ENCODE measurements around the gene TMEM131L.
"Not testable (repeated sequence)": the region's sequence is repeated elsewhere in the genome, so short reads cannot be mapped to it uniquely, and the experiment has no call there.

The TMEM131L gene

DNA sequence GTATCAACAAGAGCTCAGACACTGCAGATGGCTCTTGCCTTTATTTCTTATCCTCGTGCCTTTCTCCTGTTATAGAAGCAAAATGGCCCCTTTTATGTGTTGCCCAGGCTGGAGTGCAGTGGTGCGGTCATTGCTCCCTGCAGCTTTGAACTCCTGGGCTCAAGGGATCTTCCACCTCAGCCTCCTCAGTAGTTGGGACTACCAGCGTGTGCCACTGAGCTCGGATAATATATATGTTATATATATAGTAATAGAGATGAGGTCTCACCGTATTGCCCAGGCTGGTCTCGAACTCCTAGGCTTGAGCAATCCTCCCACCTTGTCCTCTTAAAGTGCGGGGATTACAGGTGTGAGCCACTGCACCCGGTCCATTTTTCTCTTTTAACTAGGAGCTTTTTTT lies 79.7 kb downstream of the TMEM131L start:
- DNase-seq, result no peak

GRCh38 chr4:153546280-153546679 lies 80.1 kb downstream of the TMEM131L start:
- no peak for DNase-seq

DNA sequence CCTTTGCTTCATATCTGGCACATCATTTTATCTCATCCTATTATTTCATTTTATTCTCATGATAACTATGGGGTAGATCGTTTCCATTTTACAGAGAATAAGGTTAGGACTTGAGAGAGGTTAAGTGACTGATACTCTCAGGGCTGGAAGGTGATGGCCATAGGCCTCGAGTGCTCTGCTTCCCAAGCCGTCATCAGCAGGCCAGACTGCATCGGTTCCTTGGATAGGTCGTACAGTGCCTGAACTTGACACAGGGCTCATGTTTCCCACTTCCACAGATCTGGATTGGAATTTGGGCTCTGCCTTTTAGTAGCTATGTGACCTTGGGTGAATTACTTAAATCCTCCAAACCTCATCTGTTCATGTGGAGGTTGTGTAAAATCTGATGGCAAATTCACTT lies 81.4 kb downstream of the TMEM131L start:
- no peak for DNase-seq

- DNase-seq, result not testable (repeated sequence)
Observed at GRCh38 chr4:153548907-153549306, 82.7 kb downstream of the TMEM131L start.

DNA sequence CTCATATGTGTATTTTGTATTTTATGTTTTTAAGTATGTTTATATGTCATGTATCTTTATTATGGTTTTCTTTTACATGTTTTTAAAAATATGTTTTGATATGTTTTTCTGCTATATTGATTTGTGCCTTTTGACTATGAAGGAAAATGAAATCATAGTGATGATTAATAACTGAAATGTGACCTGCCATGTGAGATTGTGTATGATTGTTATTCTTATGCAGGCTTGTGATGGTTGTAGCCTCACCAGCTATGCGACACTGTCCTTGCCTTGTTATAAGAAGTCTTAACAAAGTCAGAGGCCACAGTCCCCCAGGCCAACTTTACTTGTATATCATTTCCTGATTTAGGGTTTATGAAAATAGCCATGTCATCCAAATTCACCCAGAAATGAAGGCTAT lies 83.2 kb downstream of the TMEM131L start:
- DNase-seq, result no peak

- no peak for DNase-seq
Observed at GRCh38 chr4:153553155-153553818, 87.1 kb downstream of the TMEM131L start.

- DNase-seq, result no peak
Observed at GRCh38 chr4:153553819-153554170, 87.6 kb downstream of the TMEM131L start.

DNA sequence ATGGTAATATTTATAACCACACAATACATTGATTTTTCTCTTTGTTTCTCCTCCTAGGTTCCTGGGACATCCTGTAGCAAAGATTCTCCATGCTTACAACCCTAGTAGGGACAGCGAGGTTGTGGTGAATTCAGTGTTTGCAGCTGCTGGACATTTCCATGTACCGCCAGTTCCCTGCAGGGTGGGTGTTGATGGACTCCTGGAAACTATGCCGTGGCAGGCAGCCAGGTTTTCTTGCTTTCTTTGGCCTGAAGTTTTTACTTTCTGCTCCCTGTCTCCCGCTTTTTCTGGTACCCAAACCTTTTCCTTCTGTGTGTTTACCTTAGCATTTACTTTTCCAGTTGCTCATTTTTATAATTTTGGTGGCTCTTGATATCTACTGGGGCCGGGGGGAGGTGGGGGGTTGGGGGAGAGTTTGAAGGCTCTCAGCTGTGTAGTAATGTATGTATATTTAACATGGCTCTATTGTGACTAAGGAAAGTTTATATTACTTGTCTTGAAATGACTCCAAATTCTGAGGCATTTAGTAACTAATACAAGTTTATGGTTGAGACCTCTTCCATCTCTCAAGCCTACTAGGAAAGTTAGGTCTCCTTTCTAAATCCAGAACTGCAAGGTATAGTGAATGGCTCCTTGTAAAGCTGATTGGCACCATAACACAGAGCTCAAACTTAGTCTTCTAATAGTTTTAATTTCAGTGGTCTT lies 89.7 kb downstream of the TMEM131L start:
- DNase-seq, result no peak

DNA sequence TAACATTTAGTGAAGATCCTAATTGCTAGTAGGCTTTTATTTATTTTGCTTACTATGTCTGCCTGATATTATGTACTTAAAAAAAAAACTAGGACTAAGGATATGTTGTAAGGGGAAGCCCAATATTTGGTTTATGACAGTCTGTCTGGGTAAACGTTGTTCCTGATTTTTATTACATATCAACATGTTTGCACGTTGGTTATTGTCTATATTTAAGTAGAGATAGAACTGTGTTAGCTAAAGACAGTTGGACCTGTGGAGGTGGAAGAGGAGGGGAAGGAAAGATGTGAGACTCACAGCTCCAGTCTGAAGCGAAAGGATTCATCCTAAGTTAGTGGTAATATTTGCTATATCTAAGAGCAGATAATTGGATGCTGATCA lies 90.3 kb downstream of the TMEM131L start:
- DNase-seq, result no peak

- DNase-seq, result no peak
Observed at GRCh38 chr4:153560908-153561307, 94.7 kb downstream of the TMEM131L start.

DNA sequence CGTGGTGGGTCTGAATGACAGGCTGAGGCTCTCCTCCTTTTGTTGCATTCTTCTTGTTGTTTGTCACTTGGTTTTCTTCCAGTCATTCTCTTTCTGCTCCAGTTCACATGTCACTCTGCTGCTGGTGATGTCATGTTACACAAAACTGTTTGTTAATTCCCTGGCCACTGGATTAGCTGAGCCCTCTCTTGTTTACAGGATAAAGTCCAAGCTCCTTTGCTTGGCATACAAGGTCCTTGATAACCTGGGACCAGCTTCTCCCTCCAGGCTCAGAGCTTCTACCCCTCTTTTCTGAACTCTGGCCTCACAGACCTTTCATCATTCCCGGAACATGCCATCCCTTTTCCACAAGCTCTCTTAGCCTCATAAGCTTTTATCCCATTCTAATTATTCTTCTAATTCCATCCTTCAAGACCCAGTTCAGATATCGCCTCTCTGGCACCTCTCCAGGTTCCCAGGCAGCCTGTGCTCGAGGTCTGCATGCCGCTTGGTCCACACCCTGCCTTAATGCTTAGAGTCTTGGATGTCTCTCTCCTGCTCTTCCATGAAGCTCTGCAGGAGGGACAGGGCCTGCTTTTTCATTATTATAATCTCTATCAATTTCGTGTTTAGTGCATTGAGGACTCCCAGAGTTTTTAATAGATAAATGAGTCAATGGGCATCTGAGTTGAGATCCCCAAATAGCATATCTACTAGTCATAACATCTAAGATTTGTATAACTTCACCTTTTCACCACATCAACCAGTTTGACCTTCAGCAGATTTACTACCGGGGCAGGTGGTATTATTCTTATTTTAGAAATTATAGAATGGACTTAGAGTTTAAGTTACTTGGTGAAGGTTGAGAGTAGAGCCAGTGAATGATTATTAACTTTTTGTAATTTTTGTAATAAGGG lies 98.7 kb downstream of the TMEM131L start:
- DNase-seq, result no peak

DNA sequence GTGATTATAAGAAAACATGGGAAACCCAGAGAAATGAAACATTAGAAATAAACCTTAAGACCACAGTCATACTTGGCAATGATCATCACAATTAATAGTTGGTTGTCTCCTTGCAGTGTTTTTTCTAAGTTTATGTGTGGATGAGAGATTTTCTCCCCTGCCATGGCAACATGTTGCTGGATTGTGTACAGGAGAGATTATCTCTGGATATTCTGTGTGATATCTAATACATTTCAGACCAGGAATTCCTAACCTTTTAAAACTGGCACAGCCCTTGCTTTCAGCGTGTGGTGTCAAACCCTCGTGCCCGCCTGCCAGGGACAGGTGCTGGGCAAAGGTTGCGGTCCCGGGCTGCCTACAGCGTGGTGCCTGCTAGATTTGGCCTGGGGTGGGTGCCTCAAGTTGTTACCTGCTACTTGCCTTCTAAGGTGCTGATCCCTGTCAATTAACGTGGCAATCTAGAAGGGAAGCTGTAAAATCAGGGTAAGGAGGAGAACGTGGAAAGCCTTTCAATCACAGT lies 100.5 kb downstream of the TMEM131L start:
- DNase-seq, result no peak

DNA sequence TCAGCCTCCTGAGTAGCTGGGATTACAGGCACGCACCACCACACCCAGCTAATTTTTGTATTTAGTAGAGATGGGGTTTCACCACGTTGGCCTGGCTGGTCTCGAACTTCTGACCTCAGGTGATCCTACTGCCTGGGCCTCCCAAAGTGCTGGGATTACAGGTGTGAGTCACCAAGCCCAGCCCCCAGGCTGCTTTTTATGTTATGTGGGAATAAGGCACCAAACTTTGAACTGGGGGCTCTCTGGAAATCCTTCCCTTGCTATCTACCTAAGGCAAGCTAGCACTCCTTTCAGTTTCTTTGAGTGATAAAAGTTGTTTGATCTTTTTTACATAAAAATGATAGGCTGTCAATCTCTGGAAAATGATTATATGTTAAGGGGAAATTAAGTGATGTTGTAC lies 101.5 kb downstream of the TMEM131L start:
- not testable (repeated sequence) for DNase-seq

GRCh38 chr4:153570228-153570973 lies 104.2 kb downstream of the TMEM131L start:
- no peak for DNase-seq

GRCh38 chr4:153571006-153571545 lies 104.9 kb downstream of the TMEM131L start:
- no peak for DNase-seq

DNA sequence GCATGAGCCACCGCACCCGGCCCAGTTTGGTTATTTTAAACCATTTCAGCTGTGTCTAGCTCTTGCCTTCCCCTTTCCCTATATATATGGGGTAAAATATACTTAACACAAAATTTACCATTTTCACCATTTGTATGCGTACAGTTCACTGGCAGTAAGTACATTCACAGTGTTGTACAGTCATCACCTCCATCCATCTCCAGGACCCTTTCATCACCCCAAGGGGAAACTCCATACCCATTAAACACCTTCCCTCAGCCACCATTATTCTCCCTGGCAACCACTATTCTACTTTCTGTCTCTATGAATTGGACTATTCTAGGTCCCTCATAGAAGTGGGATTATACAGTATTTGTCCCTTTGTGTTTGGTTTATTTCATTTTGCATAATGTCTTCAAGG lies 106.4 kb downstream of the TMEM131L start:
- DNase-seq, result no peak

- DNase-seq, result no peak
Observed at GRCh38 chr4:153573221-153573620, 107.1 kb downstream of the TMEM131L start.

DNA sequence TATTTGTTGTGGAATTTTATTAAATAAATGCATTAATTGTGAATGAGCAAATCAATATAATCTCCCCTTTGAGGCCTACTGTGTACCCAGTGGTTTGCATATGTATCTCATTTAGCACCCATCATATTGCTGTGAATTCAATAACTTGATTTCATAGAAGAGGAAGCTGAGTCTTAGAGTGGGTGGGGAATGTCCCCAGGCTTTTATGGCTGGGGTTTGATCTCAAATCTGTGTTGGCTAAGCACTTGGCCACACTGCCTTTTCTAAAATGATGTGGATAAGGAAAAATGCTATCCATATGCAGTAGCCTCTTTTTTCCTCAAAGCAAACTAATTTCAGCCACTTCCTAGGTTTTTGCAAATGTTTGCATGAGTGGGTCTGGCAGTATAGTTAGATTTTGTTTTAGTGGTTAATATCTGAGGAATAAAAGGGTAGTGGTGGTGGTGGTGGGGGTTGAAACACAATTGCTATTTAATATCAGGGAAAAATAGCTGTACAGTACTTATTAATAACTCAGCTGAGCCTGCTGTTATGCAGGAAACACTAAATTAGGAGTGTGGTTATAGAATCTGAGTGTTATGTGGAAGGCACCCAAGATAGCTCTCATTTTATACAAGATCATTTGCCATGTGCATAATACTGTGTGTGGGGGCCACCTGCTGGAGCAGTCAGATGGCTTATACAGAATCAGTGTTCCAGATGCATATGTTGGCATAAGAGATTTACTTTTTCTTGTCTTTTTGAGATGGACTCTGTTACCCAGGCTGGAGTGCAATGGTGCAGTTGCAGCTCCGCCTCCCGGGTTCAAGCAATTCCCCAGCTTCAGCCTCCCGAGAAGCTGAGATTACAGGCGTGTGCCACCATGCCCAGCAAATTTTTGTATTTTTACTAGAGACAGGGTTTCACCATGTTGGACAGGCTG lies 108.0 kb downstream of the TMEM131L start:
- DNase-seq, result no peak

DNA sequence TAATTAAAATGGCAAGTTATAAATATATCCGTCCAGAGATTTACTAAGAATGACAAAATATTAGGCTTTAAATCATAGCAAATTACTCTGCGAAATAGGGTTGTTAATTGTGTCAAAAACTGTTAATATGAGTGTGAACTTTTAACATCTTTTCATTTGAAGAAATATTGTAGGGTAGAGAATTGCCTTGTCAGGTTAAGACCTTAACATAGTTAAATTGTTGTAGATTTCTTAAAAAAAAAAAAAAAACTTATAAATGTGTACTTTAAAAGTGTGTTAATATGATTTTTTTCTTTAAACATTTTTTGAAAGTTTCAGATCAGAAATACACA lies 110.2 kb downstream of the TMEM131L start:
- no peak for DNase-seq

DNA sequence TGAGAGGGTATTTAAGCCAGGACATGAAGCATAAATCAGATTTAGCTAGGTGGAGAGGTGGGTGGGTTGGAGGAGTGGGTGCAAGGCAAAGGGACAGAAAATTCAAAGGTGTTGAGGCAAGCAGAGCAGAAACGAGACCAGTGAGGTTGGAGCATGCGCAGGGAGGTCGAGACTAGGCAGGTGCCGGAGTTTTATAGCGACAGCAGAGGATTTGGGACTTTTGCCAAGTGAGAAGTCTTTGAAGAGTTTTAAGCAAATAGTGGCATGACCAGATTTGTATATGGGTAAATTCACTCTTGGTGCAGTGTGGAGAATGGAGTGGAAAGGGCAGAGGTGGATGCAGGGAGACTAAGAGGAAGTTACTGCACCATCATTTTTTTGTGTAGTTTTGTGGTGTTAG lies 110.9 kb downstream of the TMEM131L start:
- DNase-seq, result peak; percentile 77

DNA sequence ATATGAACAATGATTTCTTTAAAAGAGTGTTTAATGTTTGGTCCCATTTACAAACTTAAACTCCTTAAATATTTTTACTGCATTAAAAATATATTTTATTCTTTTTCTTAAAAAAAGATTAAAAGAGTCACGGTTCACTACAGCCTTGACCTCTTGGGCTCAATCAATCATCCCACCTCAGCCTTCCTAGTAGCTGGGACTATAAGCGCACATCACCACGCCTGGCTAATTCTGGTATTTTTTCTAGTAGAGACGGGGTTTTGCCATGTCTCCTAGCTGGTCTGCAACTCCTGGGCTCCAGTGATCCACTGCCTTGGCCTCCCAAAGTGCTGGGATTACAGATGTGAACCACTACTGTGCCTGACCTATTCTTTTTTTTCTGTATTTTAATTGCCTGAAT lies 113.2 kb downstream of the TMEM131L start:
- no peak for DNase-seq

- DNase-seq, result no peak
Observed at GRCh38 chr4:153579872-153580271, 113.7 kb downstream of the TMEM131L start.
